Measurements from ENCODE around the gene FOXP2.
"Not testable (repeated sequence)": the region's sequence is repeated elsewhere in the genome, so short reads cannot be mapped to it uniquely, and the experiment has no call there.

FOXP2 gene

DNA sequence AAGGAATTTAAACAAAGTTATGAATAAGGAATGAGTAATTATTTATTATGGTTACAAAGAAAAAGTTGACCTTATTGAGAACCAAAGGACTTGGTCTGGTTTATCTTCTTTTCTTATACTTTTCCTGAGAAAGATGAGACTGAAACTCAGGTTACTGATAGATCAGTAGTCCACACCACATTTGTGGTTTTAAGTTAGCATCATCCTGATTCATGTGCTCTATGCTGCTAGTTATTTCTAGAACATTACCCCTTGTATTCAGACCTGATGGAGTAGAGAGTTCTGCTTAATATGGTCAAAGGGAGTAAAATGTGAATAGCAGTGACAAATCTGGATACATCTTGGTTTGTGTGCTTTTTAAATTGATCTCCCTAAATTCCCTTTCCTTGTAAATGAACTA, 63.8 kb downstream of the FOXP2 start:
- H3K4me1 ChIP-seq (ENCODE audit: control insufficient read depth, insufficient read depth, low read length), result no peaks in the 10 kb centered on the region
- H3K9ac ChIP-seq (ENCODE audit: low read length), result no peak overlapping the region
- no peaks in the 10 kb centered on the region for H3K36me3 ChIP-seq (ENCODE audit: control insufficient read depth, insufficient read depth, low read length)
- H3K27me3 ChIP-seq (ENCODE audit: control insufficient read depth, insufficient read depth, low read length), result no peaks in the 10 kb centered on the region
- no peak overlapping the region for H3K4me3 ChIP-seq (ENCODE audit: low read length)
- no peaks in the 10 kb centered on the region for H3K9me3 ChIP-seq (ENCODE audit: control insufficient read depth, low read length)

DNA sequence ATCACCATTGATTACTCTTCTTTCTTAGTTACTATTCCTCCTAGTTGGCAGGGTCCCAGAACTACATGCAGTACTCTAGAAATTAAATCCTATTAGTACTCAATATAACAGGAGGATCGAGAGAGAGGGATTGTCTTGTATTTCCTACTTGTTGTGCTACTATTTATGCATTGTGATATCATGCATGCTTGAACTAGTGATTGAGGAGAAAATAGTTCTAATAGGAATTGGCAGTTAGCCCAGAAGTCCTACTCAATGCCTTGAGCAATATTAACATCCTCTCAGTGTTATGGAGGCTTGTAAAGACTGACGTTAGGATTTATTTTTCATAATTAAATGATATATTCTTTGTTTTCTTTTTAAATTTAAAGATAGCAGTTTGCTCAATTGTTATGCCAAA, 67.4 kb downstream of the FOXP2 start:
- H3K27me3 ChIP-seq (ENCODE audit: control insufficient read depth, insufficient read depth, low read length), result no peaks in the 10 kb centered on the region
- H3K9ac ChIP-seq (ENCODE audit: low read length), result no peak overlapping the region
- no peaks in the 10 kb centered on the region for H3K4me1 ChIP-seq (ENCODE audit: control insufficient read depth, insufficient read depth, low read length)
- no peaks in the 10 kb centered on the region for H3K9me3 ChIP-seq (ENCODE audit: control insufficient read depth, low read length)
- no peaks in the 10 kb centered on the region for H3K36me3 ChIP-seq (ENCODE audit: control insufficient read depth, insufficient read depth, low read length)
- no peak overlapping the region for H3K4me3 ChIP-seq (ENCODE audit: low read length)

DNA sequence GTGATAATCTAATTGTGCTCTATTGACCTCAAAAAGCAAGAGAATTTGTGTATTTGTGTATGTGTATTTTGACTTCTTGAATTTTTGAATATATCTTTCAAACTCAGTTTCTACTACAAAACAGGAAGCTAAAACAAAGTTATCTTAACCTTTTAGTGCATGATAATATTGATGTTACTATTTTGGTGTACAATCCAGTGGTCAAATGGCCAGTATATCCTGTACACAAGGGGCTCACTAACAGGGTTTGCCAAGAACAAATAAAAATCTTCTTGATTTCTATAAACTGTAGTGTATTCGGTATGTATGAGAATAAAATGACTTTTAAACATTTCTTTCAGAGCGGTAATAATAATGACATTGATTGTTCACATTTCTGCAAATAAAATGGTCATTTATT, 69.6 kb downstream of the FOXP2 start:
- H3K36me3 ChIP-seq (ENCODE audit: control insufficient read depth, insufficient read depth, low read length), result no peaks in the 10 kb centered on the region
- no peaks in the 10 kb centered on the region for H3K27me3 ChIP-seq (ENCODE audit: control insufficient read depth, insufficient read depth, low read length)
- no peaks in the 10 kb centered on the region for H3K4me1 ChIP-seq (ENCODE audit: control insufficient read depth, insufficient read depth, low read length)

DNA sequence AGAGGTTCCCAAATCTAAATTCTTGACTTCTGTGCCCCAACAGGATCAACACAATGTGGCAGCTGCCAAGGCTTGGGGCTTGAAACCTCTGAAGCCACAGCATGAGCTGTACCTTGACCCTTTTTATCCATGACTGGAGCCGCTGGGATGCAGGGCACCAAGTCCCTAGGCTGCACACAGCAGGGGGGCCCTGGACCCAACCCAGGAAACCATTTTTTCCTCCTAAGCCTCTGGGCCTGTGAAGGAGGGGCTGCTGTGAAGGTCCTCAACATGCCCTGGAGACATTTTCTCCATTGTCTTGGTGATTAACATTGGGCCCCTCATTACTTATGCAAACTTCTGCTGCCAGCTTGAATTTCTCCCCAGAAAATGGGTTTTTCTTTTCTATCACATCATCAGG, 72.6 kb downstream of the FOXP2 start:
- no peaks in the 10 kb centered on the region for H3K9me3 ChIP-seq (ENCODE audit: control insufficient read depth, low read length)
- H3K9ac ChIP-seq (ENCODE audit: low read length), result no peak overlapping the region
- H3K4me1 ChIP-seq (ENCODE audit: control insufficient read depth, insufficient read depth, low read length), result no peaks in the 10 kb centered on the region
- no peaks in the 10 kb centered on the region for H3K27me3 ChIP-seq (ENCODE audit: control insufficient read depth, insufficient read depth, low read length)
- H3K4me3 ChIP-seq (ENCODE audit: low read length), result no peak overlapping the region
- no peaks in the 10 kb centered on the region for H3K36me3 ChIP-seq (ENCODE audit: control insufficient read depth, insufficient read depth, low read length)

More for the DNA sequence above, 69.6 kb downstream of the FOXP2 start:
- Histone ChIP-seq H3K9ac (ENCODE audit: low read length) (no peak overlapping the region), H3K4me3 (ENCODE audit: low read length) (no peak overlapping the region), H3K9me3 (ENCODE audit: control insufficient read depth, low read length) (no peaks in the 10 kb centered on the region)

DNA sequence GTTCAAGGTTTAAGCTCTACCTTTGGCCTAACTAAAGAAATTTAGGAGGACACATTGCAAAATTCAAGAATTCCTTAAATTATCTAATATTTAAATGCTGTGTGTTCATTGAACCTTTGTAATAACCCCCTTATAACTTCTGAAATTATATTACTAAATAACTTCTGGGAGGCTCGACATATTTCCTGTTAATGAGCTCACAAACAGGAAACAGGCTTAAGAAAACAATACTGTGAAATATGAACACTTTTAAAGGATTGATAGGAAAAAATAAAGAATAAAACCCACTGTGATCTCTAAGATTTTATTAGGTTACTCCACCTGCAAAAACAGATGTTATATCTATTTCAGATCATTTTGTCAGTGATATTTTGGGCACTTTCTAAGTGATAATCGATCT, 74.1 kb downstream of the FOXP2 start:
- no peaks in the 10 kb centered on the region for H3K9me3 ChIP-seq (ENCODE audit: control insufficient read depth, low read length)
- H3K9ac ChIP-seq (ENCODE audit: low read length), result no peak overlapping the region
- H3K36me3 ChIP-seq (ENCODE audit: control insufficient read depth, insufficient read depth, low read length), result no peaks in the 10 kb centered on the region
- H3K4me1 ChIP-seq (ENCODE audit: control insufficient read depth, insufficient read depth, low read length), result no peaks in the 10 kb centered on the region
- H3K27me3 ChIP-seq (ENCODE audit: control insufficient read depth, insufficient read depth, low read length), result no peaks in the 10 kb centered on the region
- H3K4me3 ChIP-seq (ENCODE audit: low read length), result no peak overlapping the region

DNA sequence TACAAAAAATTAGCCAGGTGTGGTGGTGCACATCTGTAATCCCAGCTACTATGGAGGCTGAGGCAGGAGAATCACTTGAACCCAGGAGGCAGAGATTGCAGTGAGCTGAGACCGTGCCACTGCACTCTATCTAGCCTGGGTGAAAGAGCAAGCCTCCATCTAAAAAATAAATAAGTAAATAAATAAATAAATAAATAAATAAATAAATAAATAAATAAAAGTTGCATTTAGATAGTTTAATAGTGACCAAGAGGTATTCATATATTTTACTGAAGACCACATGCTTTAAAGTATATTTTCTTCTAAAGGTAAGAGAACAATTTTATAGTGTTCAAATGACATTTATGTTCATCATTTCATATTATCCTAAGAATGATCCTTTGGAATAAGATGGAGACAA, 82.9 kb downstream of the FOXP2 start:
- not testable (repeated sequence) for H3K4me1 ChIP-seq (ENCODE audit: control insufficient read depth, insufficient read depth, low read length); H3K36me3 ChIP-seq (ENCODE audit: control insufficient read depth, insufficient read depth, low read length); H3K9ac ChIP-seq (ENCODE audit: low read length); H3K4me3 ChIP-seq (ENCODE audit: low read length); H3K27me3 ChIP-seq (ENCODE audit: control insufficient read depth, insufficient read depth, low read length); H3K9me3 ChIP-seq (ENCODE audit: control insufficient read depth, low read length)

DNA sequence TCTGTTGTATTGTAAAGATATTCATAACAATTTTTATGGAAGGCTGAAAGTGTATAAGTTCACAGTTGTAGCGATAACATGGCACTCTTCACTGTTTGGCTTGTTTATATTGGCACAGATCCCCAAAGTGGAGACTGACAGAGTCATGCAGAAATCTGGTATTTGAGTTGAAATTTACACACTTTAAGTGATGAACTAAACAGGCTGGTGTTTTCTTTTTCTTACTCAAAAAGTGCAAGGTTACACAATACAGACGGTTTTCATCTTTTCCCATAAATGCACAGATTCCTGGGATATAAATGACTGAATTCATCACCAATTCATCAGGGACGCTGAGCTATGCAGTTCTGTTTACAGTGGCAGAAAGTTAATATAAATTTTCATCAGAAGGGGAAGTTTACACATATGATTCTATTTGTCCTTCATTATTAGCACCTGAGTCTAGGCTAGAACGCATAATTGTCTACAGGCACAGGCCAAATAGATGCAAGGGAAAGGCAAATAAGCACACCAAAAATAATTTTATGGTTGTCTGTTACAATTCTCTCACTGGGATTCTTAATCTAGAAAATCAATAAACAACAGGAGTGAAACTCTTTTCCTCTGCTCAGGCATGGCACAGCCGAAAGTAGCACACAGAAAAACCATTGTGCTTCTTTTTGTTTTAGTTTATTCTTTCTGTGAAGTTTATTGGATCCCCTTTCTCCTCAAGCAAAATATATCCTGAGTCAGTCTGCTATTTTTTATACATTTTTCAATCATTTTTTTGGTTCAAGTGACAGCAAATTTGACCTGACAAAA, 88.0 kb downstream of the FOXP2 start:
- H3K36me3 ChIP-seq (ENCODE audit: control insufficient read depth, insufficient read depth, low read length), result no peaks in the 10 kb centered on the region
- H3K9me3 ChIP-seq (ENCODE audit: control insufficient read depth, low read length), result no peaks in the 10 kb centered on the region
- no peak overlapping the region for H3K9ac ChIP-seq (ENCODE audit: low read length)
- no peaks in the 10 kb centered on the region for H3K4me1 ChIP-seq (ENCODE audit: control insufficient read depth, insufficient read depth, low read length)
- H3K27me3 ChIP-seq (ENCODE audit: control insufficient read depth, insufficient read depth, low read length), result no peaks in the 10 kb centered on the region
- no peak overlapping the region for H3K4me3 ChIP-seq (ENCODE audit: low read length)

DNA sequence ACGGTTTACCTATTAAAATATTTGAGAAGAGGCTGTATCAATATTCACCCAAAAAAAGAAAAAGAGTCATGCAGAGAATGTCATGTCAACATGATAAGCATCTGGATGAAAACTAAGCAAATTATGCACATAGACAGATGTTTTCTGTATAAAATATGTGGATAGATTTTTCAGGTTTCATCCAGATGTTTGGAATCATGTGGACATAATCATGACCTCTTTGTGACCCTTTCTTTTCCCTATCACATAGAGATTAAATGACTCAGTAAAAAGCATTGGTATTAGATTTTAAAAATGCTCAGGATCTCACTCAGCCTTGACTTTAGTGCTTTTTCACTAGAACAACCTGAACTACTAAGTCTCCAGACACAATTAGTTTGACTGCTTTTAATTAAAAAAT, 90.0 kb downstream of the FOXP2 start:
- H3K4me1 ChIP-seq (ENCODE audit: control insufficient read depth, insufficient read depth, low read length), result no peaks in the 10 kb centered on the region
- no peak overlapping the region for H3K9ac ChIP-seq (ENCODE audit: low read length)
- H3K36me3 ChIP-seq (ENCODE audit: control insufficient read depth, insufficient read depth, low read length), result no peaks in the 10 kb centered on the region
- H3K4me3 ChIP-seq (ENCODE audit: low read length), result no peak overlapping the region
- H3K9me3 ChIP-seq (ENCODE audit: control insufficient read depth, low read length), result no peaks in the 10 kb centered on the region
- no peaks in the 10 kb centered on the region for H3K27me3 ChIP-seq (ENCODE audit: control insufficient read depth, insufficient read depth, low read length)

DNA sequence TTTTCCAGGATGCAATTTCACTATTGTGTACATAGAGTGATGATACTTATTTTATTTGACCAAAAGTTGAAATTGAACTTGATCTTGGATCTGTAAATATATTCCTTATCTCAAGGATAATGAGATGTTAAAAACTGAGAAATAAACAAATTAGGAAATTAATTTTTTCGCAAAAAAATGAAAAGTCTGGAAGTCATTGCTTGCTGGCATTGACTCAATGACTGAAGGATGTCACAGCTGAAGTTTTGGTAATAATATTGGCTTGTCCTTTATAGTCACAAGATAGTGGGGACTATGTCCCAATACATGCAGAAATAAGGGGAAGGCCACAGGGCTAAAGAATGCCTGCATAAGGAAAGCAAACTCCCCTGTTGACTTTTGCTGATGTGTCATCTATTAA, 92.8 kb downstream of the FOXP2 start:
- Histone ChIP-seq H3K27me3 (ENCODE audit: control insufficient read depth, insufficient read depth, low read length) (no peaks in the 10 kb centered on the region), H3K36me3 (ENCODE audit: control insufficient read depth, insufficient read depth, low read length) (no peaks in the 10 kb centered on the region), H3K4me1 (ENCODE audit: control insufficient read depth, insufficient read depth, low read length) (no peaks in the 10 kb centered on the region), H3K4me3 (ENCODE audit: low read length) (no peak overlapping the region), H3K9me3 (ENCODE audit: control insufficient read depth, low read length) (no peaks in the 10 kb centered on the region), H3K9ac (ENCODE audit: low read length) (no peak overlapping the region)

DNA sequence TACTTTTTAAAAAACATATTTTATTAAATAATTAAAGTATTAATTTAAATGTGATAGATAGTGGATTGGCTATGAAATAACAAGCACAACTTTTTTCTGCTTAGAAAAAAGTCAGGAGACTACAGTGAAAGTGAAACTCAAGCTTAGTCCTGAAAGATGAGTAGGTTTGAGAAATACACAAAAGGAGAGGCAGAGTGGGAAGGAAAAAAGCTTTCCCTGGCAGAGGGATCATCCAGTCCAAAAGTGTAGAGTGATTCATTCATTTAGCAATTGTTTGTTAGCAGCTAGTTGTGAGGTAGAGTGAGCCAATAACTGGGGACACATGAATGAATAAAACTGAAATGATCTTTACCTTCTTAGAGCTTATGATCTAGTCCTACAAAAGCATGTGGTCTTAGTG, 93.5 kb downstream of the FOXP2 start:
- Histone ChIP-seq H3K9ac (ENCODE audit: low read length) (no peak overlapping the region), H3K36me3 (ENCODE audit: control insufficient read depth, insufficient read depth, low read length) (no peaks in the 10 kb centered on the region), H3K4me3 (ENCODE audit: low read length) (no peak overlapping the region), H3K4me1 (ENCODE audit: control insufficient read depth, insufficient read depth, low read length) (no peaks in the 10 kb centered on the region), H3K9me3 (ENCODE audit: control insufficient read depth, low read length) (no peaks in the 10 kb centered on the region), H3K27me3 (ENCODE audit: control insufficient read depth, insufficient read depth, low read length) (no peaks in the 10 kb centered on the region)

DNA sequence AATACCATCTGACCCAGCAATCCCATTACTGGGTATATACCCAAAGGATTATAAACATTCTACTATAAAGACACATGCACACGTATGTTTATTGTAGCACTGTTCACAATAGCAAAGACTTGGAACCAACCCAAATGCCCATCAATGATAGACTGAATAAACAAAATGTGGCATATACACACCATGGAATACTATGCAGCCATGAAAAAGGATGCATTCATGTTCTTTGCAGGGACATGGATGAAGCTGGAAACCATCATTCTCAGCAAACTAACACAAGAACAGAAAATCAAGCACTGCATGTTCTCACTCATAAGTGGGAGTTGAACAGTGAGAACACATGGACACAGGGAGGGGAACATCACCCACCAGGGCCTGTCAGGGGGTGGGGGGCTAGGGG, 96.2 kb downstream of the FOXP2 start:
- not testable (repeated sequence) for H3K4me1 ChIP-seq (ENCODE audit: control insufficient read depth, insufficient read depth, low read length); H3K36me3 ChIP-seq (ENCODE audit: control insufficient read depth, insufficient read depth, low read length); H3K4me3 ChIP-seq (ENCODE audit: low read length); H3K27me3 ChIP-seq (ENCODE audit: control insufficient read depth, insufficient read depth, low read length); H3K9me3 ChIP-seq (ENCODE audit: control insufficient read depth, low read length); H3K9ac ChIP-seq (ENCODE audit: low read length)

DNA sequence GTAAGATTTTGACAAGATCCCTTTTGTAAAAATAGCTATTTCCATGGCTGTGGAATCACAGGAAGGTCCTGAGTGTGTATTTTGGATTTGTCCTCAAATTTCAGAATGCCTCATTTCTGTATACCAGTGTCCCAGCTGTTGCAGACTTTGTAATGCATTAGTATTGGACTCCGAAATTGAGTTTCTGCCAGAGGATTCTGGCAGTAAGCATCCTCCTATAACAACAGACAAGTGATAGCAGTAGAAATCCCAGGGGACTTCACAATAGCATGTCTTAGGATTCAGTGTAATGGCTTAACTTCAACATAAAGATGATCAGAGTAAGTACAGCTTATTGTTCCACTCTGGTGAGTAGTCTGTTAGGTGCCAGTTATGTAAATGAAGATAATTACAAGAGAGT, 104.6 kb downstream of the FOXP2 start:
- no peaks in the 10 kb centered on the region for H3K36me3 ChIP-seq (ENCODE audit: control insufficient read depth, insufficient read depth, low read length)

DNA sequence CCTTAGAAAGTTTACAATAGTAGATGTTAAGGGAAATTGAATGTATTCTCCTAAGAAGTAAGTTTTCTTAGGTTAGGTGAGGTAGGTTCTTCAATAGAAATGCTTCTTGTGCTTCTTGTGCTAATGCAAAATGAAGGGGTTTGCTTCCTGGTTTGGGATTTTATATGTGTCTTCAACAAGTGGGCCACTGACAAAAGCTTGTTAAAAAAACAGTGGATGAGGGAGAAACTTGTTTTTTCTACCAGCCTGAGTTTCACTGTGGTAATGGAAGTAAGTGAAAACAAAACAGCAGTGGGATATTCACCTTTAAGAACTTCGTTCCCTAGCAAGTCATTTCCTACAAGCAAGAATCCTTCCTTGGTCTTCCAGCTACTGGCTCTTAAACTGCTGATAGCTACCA, 107.5 kb downstream of the FOXP2 start:
- H3K9ac ChIP-seq (ENCODE audit: low read length), result no peak overlapping the region
- no peaks in the 10 kb centered on the region for H3K4me1 ChIP-seq (ENCODE audit: control insufficient read depth, insufficient read depth, low read length)
- H3K4me3 ChIP-seq (ENCODE audit: low read length), result no peak overlapping the region
- no peaks in the 10 kb centered on the region for H3K27me3 ChIP-seq (ENCODE audit: control insufficient read depth, insufficient read depth, low read length)
- H3K36me3 ChIP-seq (ENCODE audit: control insufficient read depth, insufficient read depth, low read length), result no peaks in the 10 kb centered on the region
- H3K9me3 ChIP-seq (ENCODE audit: control insufficient read depth, low read length), result no peaks in the 10 kb centered on the region

More for the DNA sequence above, 104.6 kb downstream of the FOXP2 start:
- Histone ChIP-seq H3K4me1 (ENCODE audit: control insufficient read depth, insufficient read depth, low read length) (no peaks in the 10 kb centered on the region), H3K9me3 (ENCODE audit: control insufficient read depth, low read length) (no peaks in the 10 kb centered on the region), H3K4me3 (ENCODE audit: low read length) (no peak overlapping the region), H3K9ac (ENCODE audit: low read length) (no peak overlapping the region), H3K27me3 (ENCODE audit: control insufficient read depth, insufficient read depth, low read length) (no peaks in the 10 kb centered on the region)

Measured in mucosa of stomach (tissue), 1 donor.